ENCODE data around the gene MYH11.
A peak's percentile ranks its signal among the peaks of the same experiment; 100 is the strongest.

The MYH11 gene

GRCh38 chr16:15856901-15857698, at the start of gene MYH11:
MYH11 (minus strand) TSS chr16:15857028; CDS start chr16:15838252, 18,776 bp downstream.
- no peak for TF ChIP-seq CTCF (IDR thresholded peaks at IDR 0.05; ENCODE audit: low read depth, low read length)
- DNase-seq (ENCODE audit: low read depth, low spot score), result no peak
- peak within 1 kb of the TSS; percentile 24 for H3K4me3 ChIP-seq (ENCODE audit: low read depth, low read length)
- in situ Hi-C loops (cut with HindIII; ENCODE audit: low sequenced_read_pairs), result no loop called here

GRCh38 chr16:15906439-15906838, 49.6 kb upstream of the MYH11 start:
- no peak for TF ChIP-seq CTCF (IDR thresholded peaks at IDR 0.05; ENCODE audit: low read depth, low read length)
- DNase-seq (ENCODE audit: low read depth, low spot score), result no peak
- in situ Hi-C loops (cut with HindIII; ENCODE audit: low sequenced_read_pairs), result no loop called here
- no peak overlapping the region for H3K4me3 ChIP-seq (ENCODE audit: low read depth, low read length)

GRCh38 chr16:15903960-15904359, 47.1 kb upstream of the MYH11 start:
- no peak for TF ChIP-seq CTCF (IDR thresholded peaks at IDR 0.05; ENCODE audit: low read depth, low read length)
- no peak overlapping the region for H3K4me3 ChIP-seq (ENCODE audit: low read depth, low read length)
- in situ Hi-C loops (cut with HindIII; ENCODE audit: low sequenced_read_pairs), result no loop called here
- no peak for DNase-seq (ENCODE audit: low read depth, low spot score)

GRCh38 chr16:15900901-15901500, 44.2 kb upstream of the MYH11 start:
- DNase-seq (ENCODE audit: low read depth, low spot score), result no peak
- H3K4me3 ChIP-seq (ENCODE audit: low read depth, low read length), result no peak overlapping the region
- in situ Hi-C loops (cut with HindIII; ENCODE audit: low sequenced_read_pairs), result no loop called here
- no peak for TF ChIP-seq CTCF (IDR thresholded peaks at IDR 0.05; ENCODE audit: low read depth, low read length)

GRCh38 chr16:15900357-15900756, 43.5 kb upstream of the MYH11 start:
- no peak for DNase-seq (ENCODE audit: low read depth, low spot score)
- TF ChIP-seq CTCF (IDR thresholded peaks at IDR 0.05; ENCODE audit: low read depth, low read length), result no peak
- H3K4me3 ChIP-seq (ENCODE audit: low read depth, low read length), result no peak overlapping the region

GRCh38 chr16:15899538-15900100, 42.8 kb upstream of the MYH11 start:
- TF ChIP-seq CTCF (IDR thresholded peaks at IDR 0.05; ENCODE audit: low read depth, low read length), result no peak
- DNase-seq (ENCODE audit: low read depth, low spot score), result peak; percentile 94
- in situ Hi-C loops (cut with HindIII; ENCODE audit: low sequenced_read_pairs), result loop anchor here (25.0 kb wide), 1 partner anchor 88 kb away; no protein-coding TSS in a partner anchor
- no peak overlapping the region for H3K4me3 ChIP-seq (ENCODE audit: low read depth, low read length)

More at GRCh38 chr16:15900357-15900756, 43.5 kb upstream of the MYH11 start:
- in situ Hi-C loops (cut with HindIII; ENCODE audit: low sequenced_read_pairs), result no loop called here

Data from astrocyte of the spinal cord (primary cell).